AG10803 (cell line): Measurements from ENCODE around the gene SLC22A7.

Experiments
- DNase-seq: peaks from one replicate; pipeline ENCODE4 v3.0.0; 2010; ENCODE audit warnings: low read depth
- H3K4me3 ChIP-seq: 2 replicates; pipeline ENCODE4 v1.5.1; 2011; ENCODE audit warnings: mild to moderate bottlenecking, low read length, control low read depth
- TF ChIP-seq, protein P1 (sequence below): conservative IDR thresholded peaks from 2 replicates; pipeline ENCODE4 v1.5.1; 2011; ENCODE audit warnings: mild to moderate bottlenecking, low read length, control low read depth, inconsistent platforms

SLC22A7 gene

DNA sequence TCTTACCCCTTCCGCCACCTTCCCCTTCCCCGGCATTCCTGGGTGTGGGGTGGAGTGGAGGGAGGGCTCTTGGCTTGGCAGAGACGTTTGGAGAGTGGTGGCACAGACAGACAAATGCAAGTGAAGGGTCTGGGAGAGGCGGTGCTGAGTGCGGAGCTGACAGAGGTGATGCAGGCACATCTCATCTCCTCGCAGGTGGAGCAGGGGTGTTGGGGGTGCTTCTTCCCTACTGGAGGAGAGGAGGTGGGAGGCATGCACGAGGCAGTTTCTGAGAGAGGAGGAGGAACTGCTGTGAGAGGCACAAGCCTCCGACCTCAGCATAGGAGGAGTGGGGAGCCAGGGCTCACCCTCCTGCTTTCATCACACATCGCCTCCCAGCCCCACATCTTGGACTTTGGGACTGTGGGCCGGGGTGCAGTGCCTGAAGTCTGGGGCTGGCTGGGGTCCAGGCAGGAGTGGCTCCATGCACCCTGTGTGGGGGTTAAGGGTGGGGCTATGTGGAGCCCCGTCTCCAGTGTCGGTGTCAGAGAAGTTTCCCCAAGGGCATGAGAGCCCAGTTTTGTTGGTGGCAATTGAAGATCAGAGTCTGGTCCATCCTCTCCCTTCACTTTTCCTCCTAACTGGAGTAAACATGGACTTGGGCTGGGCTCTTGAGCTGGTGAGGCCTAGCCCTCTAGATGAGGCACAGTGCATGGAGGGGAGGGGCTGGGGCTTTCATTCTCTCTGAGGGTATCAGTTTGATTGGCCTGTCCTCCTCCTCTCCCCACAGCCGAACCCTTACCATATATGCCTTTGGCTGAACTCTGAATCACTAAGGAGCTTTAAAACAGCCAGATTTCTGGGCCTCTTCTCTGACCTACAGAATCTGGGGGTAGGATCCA is 20.2 kb upstream of the SLC22A7 start:
- no peak for DNase-seq
- TF ChIP-seq, protein P1, sequence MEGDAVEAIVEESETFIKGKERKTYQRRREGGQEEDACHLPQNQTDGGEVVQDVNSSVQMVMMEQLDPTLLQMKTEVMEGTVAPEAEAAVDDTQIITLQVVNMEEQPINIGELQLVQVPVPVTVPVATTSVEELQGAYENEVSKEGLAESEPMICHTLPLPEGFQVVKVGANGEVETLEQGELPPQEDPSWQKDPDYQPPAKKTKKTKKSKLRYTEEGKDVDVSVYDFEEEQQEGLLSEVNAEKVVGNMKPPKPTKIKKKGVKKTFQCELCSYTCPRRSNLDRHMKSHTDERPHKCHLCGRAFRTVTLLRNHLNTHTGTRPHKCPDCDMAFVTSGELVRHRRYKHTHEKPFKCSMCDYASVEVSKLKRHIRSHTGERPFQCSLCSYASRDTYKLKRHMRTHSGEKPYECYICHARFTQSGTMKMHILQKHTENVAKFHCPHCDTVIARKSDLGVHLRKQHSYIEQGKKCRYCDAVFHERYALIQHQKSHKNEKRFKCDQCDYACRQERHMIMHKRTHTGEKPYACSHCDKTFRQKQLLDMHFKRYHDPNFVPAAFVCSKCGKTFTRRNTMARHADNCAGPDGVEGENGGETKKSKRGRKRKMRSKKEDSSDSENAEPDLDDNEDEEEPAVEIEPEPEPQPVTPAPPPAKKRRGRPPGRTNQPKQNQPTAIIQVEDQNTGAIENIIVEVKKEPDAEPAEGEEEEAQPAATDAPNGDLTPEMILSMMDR: no peak
- no peak overlapping the region for H3K4me3 ChIP-seq

DNA sequence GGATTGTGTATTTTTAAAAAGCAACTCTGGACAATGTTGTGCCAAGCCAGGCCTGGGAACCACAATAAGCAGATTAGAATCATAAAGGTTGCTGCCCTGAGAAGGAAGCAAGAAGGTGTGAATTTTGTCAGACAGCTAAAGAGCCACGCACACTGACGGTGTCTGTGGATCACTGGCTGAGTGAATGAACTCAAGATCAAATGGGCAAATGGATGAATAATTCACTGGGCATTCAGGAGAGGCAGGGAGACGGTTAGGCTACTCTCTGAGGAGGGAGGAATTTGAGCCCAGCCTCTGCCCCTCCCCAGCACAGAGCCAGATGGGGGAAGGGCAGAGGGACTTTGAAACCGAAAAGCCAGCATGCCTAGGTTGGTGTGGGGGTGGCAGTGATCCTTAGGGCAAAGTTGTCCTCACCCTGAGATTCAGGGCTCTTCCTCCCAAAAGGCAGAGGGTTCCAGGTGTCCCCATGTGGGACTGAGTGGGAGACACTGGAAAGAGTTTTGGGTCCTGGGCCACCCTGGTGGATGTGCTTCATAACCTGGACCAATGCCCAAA is 19.5 kb upstream of the SLC22A7 start:
- TF ChIP-seq, protein P1: no peak
- DNase-seq: peak; percentile 39
- H3K4me3 ChIP-seq: no peak overlapping the region

DNA sequence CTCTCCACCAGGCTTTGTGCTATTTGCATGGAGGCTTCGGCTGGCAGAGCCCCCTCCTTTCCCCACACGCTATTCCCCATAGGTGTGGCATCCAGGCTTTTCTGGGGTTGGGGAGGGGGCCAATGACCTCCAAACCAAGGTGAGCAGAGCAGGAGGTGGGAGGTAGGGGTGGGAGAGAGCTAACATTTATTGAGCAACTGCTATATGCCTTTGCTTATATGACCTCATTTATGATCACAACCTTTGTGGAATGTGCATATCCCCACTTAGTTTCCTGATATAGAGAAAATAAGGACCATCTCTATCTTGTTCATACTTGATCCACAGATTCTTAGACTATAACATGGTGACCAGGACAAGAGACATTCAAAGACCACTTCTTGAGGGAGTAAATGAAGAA is 17.8 kb upstream of the SLC22A7 start:
- H3K4me3 ChIP-seq: no peak overlapping the region
- TF ChIP-seq, protein P1: no peak
- no peak for DNase-seq

DNA sequence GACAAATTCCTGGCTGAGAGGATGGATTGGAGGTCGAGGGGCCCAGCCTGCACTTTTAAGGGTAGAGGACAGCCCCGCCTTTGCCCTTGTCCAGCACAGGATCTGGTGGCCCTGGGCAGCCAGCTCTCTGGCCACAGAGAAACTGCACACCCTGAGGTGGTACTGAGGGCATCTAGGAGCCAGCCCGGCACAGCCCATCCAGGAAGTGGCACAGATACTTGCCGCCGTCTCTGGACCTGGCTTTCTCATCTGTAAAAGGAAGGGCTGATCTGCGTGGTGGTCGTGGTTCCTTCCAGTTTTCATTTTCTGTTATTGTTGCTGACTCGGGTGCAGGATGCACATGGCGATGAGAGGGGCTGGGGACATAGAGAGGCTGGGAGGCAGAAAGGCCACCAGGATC is 16.0 kb upstream of the SLC22A7 start:
- DNase-seq: no peak
- TF ChIP-seq, protein P1: no peak
- H3K4me3 ChIP-seq: no peak overlapping the region

DNA sequence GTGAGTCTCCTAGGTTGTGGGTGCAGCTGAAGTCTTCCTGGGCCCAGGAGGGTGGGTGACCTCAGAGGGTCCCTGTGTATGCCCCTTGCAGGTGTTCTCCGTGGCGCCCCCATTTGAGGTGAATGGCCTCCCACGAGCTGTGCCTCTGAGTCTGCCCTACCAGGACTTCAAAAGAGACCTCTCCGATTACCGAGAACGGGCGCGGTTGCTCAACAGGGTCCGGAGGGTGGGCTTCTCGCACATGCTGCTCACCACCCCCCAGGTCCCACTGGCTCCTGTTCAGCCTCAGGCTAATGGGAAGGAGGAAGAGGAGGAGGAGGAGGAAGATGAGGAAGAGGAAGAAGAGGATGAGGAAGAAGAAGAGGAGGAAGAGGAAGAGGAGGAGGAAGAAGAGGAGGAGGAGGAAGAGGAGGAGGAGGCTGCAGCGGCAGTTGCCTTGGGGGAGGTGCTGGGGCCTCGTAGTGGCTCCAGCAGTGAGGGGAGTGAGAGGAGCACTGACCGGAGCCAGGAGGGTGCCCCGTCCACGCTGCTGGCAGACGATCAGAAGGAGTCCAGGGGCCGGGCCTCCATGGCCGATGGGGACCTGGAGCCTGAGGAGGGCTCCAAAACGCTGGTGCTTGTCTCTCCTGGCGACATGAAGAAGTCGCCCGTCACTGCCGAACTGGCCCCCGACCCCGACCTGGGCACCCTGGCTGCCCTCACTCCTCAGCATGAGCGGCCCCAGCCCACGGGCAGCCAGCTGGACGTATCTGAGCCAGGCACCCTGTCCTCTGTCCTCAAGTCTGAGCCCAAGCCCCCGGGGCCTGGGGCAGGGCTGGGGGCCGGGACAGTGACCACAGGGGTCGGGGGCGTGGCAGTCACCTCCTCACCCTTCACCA is 15.2 kb upstream of the SLC22A7 start:
- no peak for DNase-seq
- no peak overlapping the region for H3K4me3 ChIP-seq
- TF ChIP-seq, protein P1: no peak

DNA sequence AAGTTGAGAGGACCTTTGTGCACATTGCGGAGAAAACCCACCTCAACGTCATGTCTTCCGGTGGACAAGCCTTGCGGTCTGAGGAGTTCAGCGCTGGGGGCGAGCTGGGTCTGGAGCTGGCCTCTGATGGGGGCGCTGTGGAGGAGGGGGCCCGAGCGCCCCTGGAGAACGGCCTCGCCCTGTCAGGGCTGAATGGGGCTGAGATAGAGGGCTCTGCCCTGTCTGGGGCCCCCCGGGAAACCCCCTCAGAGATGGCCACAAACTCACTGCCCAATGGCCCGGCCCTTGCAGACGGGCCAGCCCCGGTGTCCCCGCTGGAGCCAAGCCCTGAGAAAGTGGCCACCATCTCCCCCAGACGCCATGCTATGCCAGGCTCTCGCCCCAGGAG is 14.6 kb upstream of the SLC22A7 start:
- no peak overlapping the region for H3K4me3 ChIP-seq
- TF ChIP-seq, protein P1: no peak
- no peak for DNase-seq
